Measurements from ENCODE around the gene PARD3B.

PARD3B gene

DNA sequence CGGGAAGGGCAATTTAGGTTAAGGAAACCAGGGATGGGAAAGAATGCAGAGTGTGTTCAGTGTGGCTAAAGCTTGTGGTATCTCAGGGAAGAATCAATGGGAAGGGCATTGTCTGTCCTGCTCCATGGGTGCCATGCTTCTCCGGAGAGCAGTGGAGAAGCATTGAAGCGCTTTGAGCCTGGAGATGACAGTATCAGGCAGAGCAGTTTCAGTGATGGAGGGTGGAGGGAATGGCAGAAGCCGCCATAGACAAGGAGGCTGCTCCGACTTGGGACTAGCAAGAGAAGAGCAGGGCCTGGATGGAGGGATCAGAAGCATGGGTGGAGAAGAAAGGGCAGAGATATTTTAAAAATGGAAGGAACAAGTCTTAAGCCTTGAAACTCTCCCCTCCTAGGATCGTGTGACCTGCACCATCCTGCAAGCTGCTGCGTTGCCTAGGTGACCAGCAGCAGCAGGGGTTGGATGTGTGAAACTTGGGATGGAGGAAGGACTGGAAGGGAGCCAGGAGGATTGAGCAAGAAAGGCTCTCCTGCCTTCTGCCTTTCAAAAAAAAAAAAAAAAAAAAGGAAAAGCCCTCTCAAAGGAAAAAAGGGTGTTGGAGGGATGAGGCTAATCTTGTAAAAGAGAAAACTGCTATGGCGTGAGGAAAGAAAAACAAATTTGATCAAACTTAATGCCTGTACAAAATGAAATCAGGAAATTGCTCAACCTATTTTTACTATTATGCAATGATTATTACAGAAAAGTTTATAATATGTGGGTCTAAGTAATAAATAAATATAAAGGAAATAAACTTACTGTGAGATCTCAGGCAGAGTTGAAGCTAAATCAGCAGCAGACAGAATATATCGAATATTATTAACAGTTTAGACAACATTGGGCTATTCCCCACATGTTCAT is 643.2 kb downstream of the PARD3B start:
- no peak overlapping the region for H3K27ac ChIP-seq (ENCODE audit: insufficient read depth in 1 of 2, low read depth in 1 of 2, low read length in 2 of 2, poor library complexity in 1 of 2, severe bottlenecking in 2 of 2)
- ChIA-PET CTCF (no interaction called here), POLR2A (no interaction called here)
- H3K9me3 ChIP-seq (ENCODE audit: control extremely low read depth in 1 of 5, control insufficient read depth in 4 of 5, insufficient read depth in 2 of 5, low read depth in 1 of 5, low read length in 4 of 5), result no peaks in the 10 kb centered on the region
- H3K27me3 ChIP-seq (replicated peaks in 2 of 5; ENCODE audit: control insufficient read depth in 4 of 5, insufficient read depth in 5 of 5, low read length in 4 of 5), result no peaks in the 10 kb centered on the region
- no peaks in the 10 kb centered on the region for H3K36me3 ChIP-seq (ENCODE audit: control insufficient read depth in 4 of 4, insufficient read depth in 4 of 4, low read length in 3 of 4)
- no peak overlapping the region for H3K4me3 ChIP-seq (ENCODE audit: control insufficient read depth in 1 of 7, extremely low read depth in 1 of 7, insufficient read depth in 4 of 7, low read depth in 2 of 7, low read length in 6 of 7)
- WGBS (ENCODE audit: insufficient coverage), result 95% methylated on average over 7 of the region's 9 CpGs
- H3K4me1 ChIP-seq (ENCODE audit: control extremely low read depth in 1 of 4, control insufficient read depth in 4 of 4, insufficient read depth in 4 of 4, low read length in 3 of 4), result no peaks in the 10 kb centered on the region
- DNase-seq, result no peak

DNA sequence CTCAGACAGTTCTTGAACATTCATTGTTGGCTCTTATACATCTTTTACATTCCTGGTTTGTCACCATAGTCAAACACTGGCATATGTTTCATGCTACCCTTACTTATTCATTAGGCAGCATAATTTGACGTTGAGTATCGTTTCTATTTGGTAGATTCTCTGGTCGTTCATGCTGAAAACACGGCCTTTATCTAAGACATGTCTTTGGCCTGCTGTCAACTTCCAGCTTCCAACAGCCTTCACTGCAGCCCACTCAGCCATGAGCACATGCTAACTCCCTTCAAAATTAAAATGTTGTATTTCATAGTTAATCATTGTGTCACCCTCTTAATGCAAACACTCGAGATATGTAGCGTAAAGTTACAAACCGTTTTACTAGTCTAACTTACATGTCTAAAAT is 644.0 kb downstream of the PARD3B start:
- Histone ChIP-seq H3K36me3 (ENCODE audit: control insufficient read depth in 4 of 4, insufficient read depth in 4 of 4, low read length in 3 of 4) (no peaks in the 10 kb centered on the region), H3K4me1 (ENCODE audit: control extremely low read depth in 1 of 4, control insufficient read depth in 4 of 4, insufficient read depth in 4 of 4, low read length in 3 of 4) (no peaks in the 10 kb centered on the region), H3K27me3 (replicated peaks in 2 of 5; ENCODE audit: control insufficient read depth in 4 of 5, insufficient read depth in 5 of 5, low read length in 4 of 5) (no peaks in the 10 kb centered on the region), H3K9me3 (ENCODE audit: control extremely low read depth in 1 of 5, control insufficient read depth in 4 of 5, insufficient read depth in 2 of 5, low read depth in 1 of 5, low read length in 4 of 5) (no peaks in the 10 kb centered on the region), H3K27ac (ENCODE audit: insufficient read depth in 1 of 2, low read depth in 1 of 2, low read length in 2 of 2, poor library complexity in 1 of 2, severe bottlenecking in 2 of 2) (no peak overlapping the region), H3K4me3 (ENCODE audit: control insufficient read depth in 1 of 7, extremely low read depth in 1 of 7, insufficient read depth in 4 of 7, low read depth in 2 of 7, low read length in 6 of 7) (no peak overlapping the region)
- no peak for DNase-seq
- POLR2A ChIA-PET, result no interaction called here
- CTCF ChIA-PET, result no interaction called here
- 98% methylated on average over 7 of the region's 7 CpGs for WGBS (ENCODE audit: insufficient coverage)

DNA sequence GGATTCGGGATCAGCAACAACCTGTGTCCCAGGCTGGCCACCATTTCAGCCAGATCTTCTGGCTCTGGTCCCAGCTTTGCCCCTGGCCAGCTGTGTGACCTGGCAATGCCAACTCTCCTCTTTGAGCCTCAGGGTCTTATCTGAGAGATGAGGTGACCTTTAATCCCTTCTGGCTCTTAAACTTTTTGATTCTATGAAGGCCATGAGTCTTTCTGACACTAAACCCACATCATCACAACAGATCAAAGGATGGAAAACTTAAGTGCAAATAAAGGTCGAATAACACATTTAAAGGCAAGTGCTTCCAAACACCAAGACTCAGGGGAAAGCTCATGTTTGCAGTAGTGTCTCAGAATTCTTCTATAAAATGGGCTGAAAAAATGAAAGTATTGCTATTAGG is 645.3 kb downstream of the PARD3B start:
- no peaks in the 10 kb centered on the region for H3K36me3 ChIP-seq (ENCODE audit: control insufficient read depth in 4 of 4, insufficient read depth in 4 of 4, low read length in 3 of 4)
- no peak for DNase-seq
- H3K27me3 ChIP-seq (replicated peaks in 2 of 5; ENCODE audit: control insufficient read depth in 4 of 5, insufficient read depth in 5 of 5, low read length in 4 of 5), result no peaks in the 10 kb centered on the region
- H3K9me3 ChIP-seq (ENCODE audit: control extremely low read depth in 1 of 5, control insufficient read depth in 4 of 5, insufficient read depth in 2 of 5, low read depth in 1 of 5, low read length in 4 of 5), result no peaks in the 10 kb centered on the region
- H3K4me1 ChIP-seq (ENCODE audit: control extremely low read depth in 1 of 4, control insufficient read depth in 4 of 4, insufficient read depth in 4 of 4, low read length in 3 of 4), result no peaks in the 10 kb centered on the region
- ChIA-PET CTCF (no interaction called here), POLR2A (no interaction called here)
- no peak overlapping the region for H3K4me3 ChIP-seq (ENCODE audit: control insufficient read depth in 1 of 7, extremely low read depth in 1 of 7, insufficient read depth in 4 of 7, low read depth in 2 of 7, low read length in 6 of 7)
- H3K27ac ChIP-seq (ENCODE audit: insufficient read depth in 1 of 2, low read depth in 1 of 2, low read length in 2 of 2, poor library complexity in 1 of 2, severe bottlenecking in 2 of 2), result no peak overlapping the region
- WGBS (ENCODE audit: insufficient coverage), result 100% methylated on average over 2 of the region's 2 CpGs

DNA sequence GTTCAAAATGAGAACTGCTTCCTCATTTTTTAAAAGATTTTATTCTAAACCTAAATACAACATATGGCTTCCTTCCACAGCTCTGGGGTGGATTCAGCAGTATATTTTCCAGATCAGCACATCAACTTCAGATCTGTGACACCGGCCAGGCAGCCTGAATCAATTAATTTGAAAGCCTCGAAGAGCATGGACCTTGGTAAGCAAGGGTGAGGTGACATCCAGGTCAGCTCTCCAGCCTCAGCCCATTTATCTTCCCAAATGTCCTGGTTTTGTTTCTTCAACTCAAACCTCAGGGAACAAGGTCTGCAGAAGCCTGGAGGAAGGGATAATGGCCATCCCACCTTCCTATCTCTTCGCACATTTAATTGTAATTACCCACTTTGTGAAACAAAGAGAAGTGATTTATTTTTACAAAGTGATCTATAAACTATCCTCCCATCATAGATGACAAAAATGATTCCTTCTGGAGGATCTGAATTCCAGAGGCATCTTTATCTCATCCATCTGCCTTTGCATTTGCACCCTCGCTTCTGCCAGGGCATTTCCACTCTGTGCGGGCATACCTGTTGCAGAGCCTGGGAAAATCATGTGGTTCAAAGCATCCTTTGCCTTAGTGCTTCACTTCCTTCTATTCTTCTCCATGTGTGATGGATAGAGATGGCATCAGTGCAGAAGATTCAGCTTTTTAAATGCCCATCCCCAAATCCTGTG is 648.0 kb downstream of the PARD3B start:
- Histone ChIP-seq H3K4me1 (ENCODE audit: control extremely low read depth in 1 of 4, control insufficient read depth in 4 of 4, insufficient read depth in 4 of 4, low read length in 3 of 4) (peaks cover 0 to 3% (median 0%) of the 10 kb centered on the region in 4 experiments), H3K4me3 (ENCODE audit: control insufficient read depth in 1 of 7, extremely low read depth in 1 of 7, insufficient read depth in 4 of 7, low read depth in 2 of 7, low read length in 6 of 7) (no peak overlapping the region), H3K9me3 (ENCODE audit: control extremely low read depth in 1 of 5, control insufficient read depth in 4 of 5, insufficient read depth in 2 of 5, low read depth in 1 of 5, low read length in 4 of 5) (no peaks in the 10 kb centered on the region), H3K36me3 (ENCODE audit: control insufficient read depth in 4 of 4, insufficient read depth in 4 of 4, low read length in 3 of 4) (no peaks in the 10 kb centered on the region), H3K27ac (ENCODE audit: insufficient read depth in 1 of 2, low read depth in 1 of 2, low read length in 2 of 2, poor library complexity in 1 of 2, severe bottlenecking in 2 of 2) (no peak overlapping the region), H3K27me3 (replicated peaks in 2 of 5; ENCODE audit: control insufficient read depth in 4 of 5, insufficient read depth in 5 of 5, low read length in 4 of 5) (no peaks in the 10 kb centered on the region)
- ChIA-PET POLR2A (no interaction called here), CTCF (interaction anchor here (0.7 kb wide), 1 partner anchor 29 kb away, joined by 3 read pairs; no protein-coding TSS in a partner anchor)
- WGBS (ENCODE audit: insufficient coverage), result 57% methylated on average over 4 of the region's 5 CpGs
- DNase-seq, result no peak

DNA sequence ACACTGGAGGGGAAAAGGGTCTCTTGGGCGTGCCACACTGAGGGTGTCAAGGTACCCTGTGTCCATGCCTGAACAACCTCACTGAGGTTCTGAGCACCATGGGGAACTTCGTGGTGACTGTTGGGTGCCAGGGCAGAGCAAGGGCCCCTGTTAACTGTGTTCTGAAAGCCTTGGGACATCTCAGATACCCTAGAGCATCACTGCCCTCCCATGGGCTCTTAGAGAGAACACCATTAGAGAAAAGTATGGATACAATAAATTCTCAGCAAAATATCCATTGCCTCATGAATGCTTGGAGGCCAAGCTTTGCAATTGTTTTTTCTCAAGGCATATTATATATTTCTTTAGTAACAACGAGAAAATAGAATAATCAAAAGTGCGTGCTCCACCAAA is 648.6 kb downstream of the PARD3B start:
- peak in 1 of 3 donors; percentile 4 for DNase-seq
- no peaks in the 10 kb centered on the region for H3K27me3 ChIP-seq (replicated peaks in 2 of 5; ENCODE audit: control insufficient read depth in 4 of 5, insufficient read depth in 5 of 5, low read length in 4 of 5)
- no peak overlapping the region for H3K27ac ChIP-seq (ENCODE audit: insufficient read depth in 1 of 2, low read depth in 1 of 2, low read length in 2 of 2, poor library complexity in 1 of 2, severe bottlenecking in 2 of 2)
- H3K36me3 ChIP-seq (ENCODE audit: control insufficient read depth in 4 of 4, insufficient read depth in 4 of 4, low read length in 3 of 4), result no peaks in the 10 kb centered on the region
- ChIA-PET POLR2A (no interaction called here), CTCF (interaction anchor here (0.7 kb wide), 1 partner anchor 30 kb away, joined by 3 read pairs; no protein-coding TSS in a partner anchor)
- H3K4me1 ChIP-seq (ENCODE audit: control extremely low read depth in 1 of 4, control insufficient read depth in 4 of 4, insufficient read depth in 4 of 4, low read length in 3 of 4), result peaks cover 0 to 3% (median 0%) of the 10 kb centered on the region in 4 experiments
- no peak overlapping the region for H3K4me3 ChIP-seq (ENCODE audit: control insufficient read depth in 1 of 7, extremely low read depth in 1 of 7, insufficient read depth in 4 of 7, low read depth in 2 of 7, low read length in 6 of 7)
- H3K9me3 ChIP-seq (ENCODE audit: control extremely low read depth in 1 of 5, control insufficient read depth in 4 of 5, insufficient read depth in 2 of 5, low read depth in 1 of 5, low read length in 4 of 5), result no peaks in the 10 kb centered on the region
- 100% methylated on average over 3 of the region's 4 CpGs for WGBS (ENCODE audit: insufficient coverage)

DNA sequence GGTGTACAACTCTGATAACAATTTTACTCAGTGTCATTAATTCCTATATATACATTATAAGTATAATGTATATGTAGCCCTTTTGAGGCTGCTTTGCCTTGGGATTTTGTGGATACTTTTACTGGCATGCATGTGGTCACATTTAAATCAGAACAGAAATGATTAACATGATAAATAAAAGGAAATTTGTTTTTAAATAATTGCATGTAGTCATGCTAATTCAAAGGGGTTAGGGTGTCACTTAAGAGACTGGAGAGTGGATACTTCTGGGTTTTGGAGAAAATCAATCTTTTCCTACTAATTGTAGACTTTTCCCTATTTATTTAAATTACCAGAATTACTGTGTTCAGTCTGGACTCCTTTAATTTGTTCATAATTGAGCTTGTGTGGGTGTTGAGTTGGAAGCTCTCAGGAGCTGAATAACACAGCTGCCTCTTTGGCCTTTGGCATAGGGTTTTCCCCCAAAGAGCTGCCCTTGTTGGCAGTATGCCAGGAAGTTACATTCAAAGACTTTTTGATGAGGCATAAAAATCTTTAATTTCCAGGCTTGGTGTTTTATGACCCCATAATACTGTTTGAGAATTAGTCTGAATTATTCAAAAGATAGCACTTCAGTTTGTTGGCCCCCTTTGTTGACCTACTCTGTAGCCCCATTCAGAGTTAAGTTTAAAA is 652.3 kb downstream of the PARD3B start:
- H3K4me1 ChIP-seq (ENCODE audit: control extremely low read depth in 1 of 4, control insufficient read depth in 4 of 4, insufficient read depth in 4 of 4, low read length in 3 of 4), result peaks cover 0 to 3% (median under 1%) of the 10 kb centered on the region in 4 experiments
- no peaks in the 10 kb centered on the region for H3K36me3 ChIP-seq (ENCODE audit: control insufficient read depth in 4 of 4, insufficient read depth in 4 of 4, low read length in 3 of 4)
- no peaks in the 10 kb centered on the region for H3K9me3 ChIP-seq (ENCODE audit: control extremely low read depth in 1 of 5, control insufficient read depth in 4 of 5, insufficient read depth in 2 of 5, low read depth in 1 of 5, low read length in 4 of 5)
- ChIA-PET POLR2A (no interaction called here), CTCF (no interaction called here)
- peak in 2 of 3 donors; percentile 35 to 37 for DNase-seq
- no peak overlapping the region for H3K4me3 ChIP-seq (ENCODE audit: control insufficient read depth in 1 of 7, extremely low read depth in 1 of 7, insufficient read depth in 4 of 7, low read depth in 2 of 7, low read length in 6 of 7)
- no peaks in the 10 kb centered on the region for H3K27me3 ChIP-seq (replicated peaks in 2 of 5; ENCODE audit: control insufficient read depth in 4 of 5, insufficient read depth in 5 of 5, low read length in 4 of 5)
- H3K27ac ChIP-seq (ENCODE audit: insufficient read depth in 1 of 2, low read depth in 1 of 2, low read length in 2 of 2, poor library complexity in 1 of 2, severe bottlenecking in 2 of 2), result no peak overlapping the region

DNA sequence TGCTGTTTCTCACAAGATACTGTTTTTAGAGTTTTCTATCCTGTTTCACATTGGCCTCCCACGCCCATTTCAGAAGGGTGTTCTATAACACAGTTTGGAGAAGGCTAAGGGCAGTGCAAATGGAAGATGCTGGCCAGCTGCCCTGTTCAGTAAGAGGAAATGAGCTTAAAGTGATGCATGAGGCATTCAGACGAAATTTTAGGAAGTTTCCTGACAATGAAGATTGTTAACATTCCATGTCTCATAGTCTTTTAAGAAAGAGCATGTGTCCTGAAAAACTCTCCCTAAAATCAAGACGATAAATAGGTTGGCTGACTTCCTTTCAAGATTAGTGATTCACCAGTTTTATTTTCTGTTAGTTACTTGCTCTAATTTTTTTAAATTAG is 652.9 kb downstream of the PARD3B start:
- CTCF ChIA-PET, result no interaction called here
- WGBS (ENCODE audit: insufficient coverage), result 54% methylated on average over 2 of the region's 3 CpGs
- POLR2A ChIA-PET, result no interaction called here

More for the DNA sequence above, 652.9 kb downstream of the PARD3B start:
- Histone ChIP-seq H3K4me1 (ENCODE audit: control extremely low read depth in 1 of 4, control insufficient read depth in 4 of 4, insufficient read depth in 4 of 4, low read length in 3 of 4) (peaks cover 0 to 3% (median under 1%) of the 10 kb centered on the region in 4 experiments), H3K27ac (ENCODE audit: insufficient read depth in 1 of 2, low read depth in 1 of 2, low read length in 2 of 2, poor library complexity in 1 of 2, severe bottlenecking in 2 of 2) (no peak overlapping the region), H3K27me3 (replicated peaks in 2 of 5; ENCODE audit: control insufficient read depth in 4 of 5, insufficient read depth in 5 of 5, low read length in 4 of 5) (no peaks in the 10 kb centered on the region), H3K36me3 (ENCODE audit: control insufficient read depth in 4 of 4, insufficient read depth in 4 of 4, low read length in 3 of 4) (no peaks in the 10 kb centered on the region), H3K9me3 (ENCODE audit: control extremely low read depth in 1 of 5, control insufficient read depth in 4 of 5, insufficient read depth in 2 of 5, low read depth in 1 of 5, low read length in 4 of 5) (no peaks in the 10 kb centered on the region), H3K4me3 (ENCODE audit: control insufficient read depth in 1 of 7, extremely low read depth in 1 of 7, insufficient read depth in 4 of 7, low read depth in 2 of 7, low read length in 6 of 7) (no peak overlapping the region)
- DNase-seq, result peak in 1 of 3 donors; percentile 3
